Pancreas (tissue), 10 donors: ENCODE measurements around the gene BECN2. TPM values are rescaled to one million over a fixed set of nuclear protein-coding genes. Genes with fewer than 3 reads are reported as not detected.

Source experiments
- ATAC-seq, 4 donors: fragments of 200-7000 bp; cut with Tn5 transposase; one replicate each; pipeline versions ENCODE4 v1.8.0 to v1.9.1; 2020; ENCODE audit warnings: mild to moderate bottlenecking in 4 of 4, moderate library complexity in 4 of 4
- DNase-seq, 6 donors: peaks; one replicate each; pipeline ENCODE4 v3.0.0-alpha.2; 2020
- FAIRE-seq: peaks from 2 replicates; lab custom pipeline; 2012; peaks lifted over from hg19 to GRCh38; lab: Jason Lieb, UNC
- H3K27ac ChIP-seq, 4 donors: fragments of 200-600 bp; sonication (generic); 1 replicate in 3 of 4; 2 replicates in 1 of 4; pipeline versions ENCODE4 v1.5.0 to v1.8.0; 2020
- H3K27me3 ChIP-seq, 4 donors: fragments of 200-600 bp; one replicate each; pipeline ENCODE4 v1.8.0; 2021
- H3K36me3 ChIP-seq, 3 donors: fragments of 200-600 bp; sonication (generic) in 1 of 3; one replicate each; pipeline versions ENCODE4 v1.5.0 to v1.8.0; 2020 to 2021
- H3K4me1 ChIP-seq, 3 donors: fragments of 200-600 bp; one replicate each; pipeline ENCODE4 v1.8.0; 2021
- H3K4me3 ChIP-seq, 4 donors: fragments of 200-600 bp; sonication (generic) in 2 of 4; one replicate each; pipeline versions ENCODE4 v1.5.0 to v1.8.0; 2020 to 2021
- H3K9me3 ChIP-seq, 4 donors: fragments of 200-600 bp; one replicate each; pipeline ENCODE4 v1.8.0; 2021
- WGBS, 2 donors: extraction: QIAGEN DNeasy Blood & Tissue Kit; methylation state at CpG; one replicate each; pipeline ENCODE4 v1.1.7; 2013; 5-methylcytosine and 5-hydroxymethylcytosine counted together
- intact Hi-C, 3 donors: fragments of 100-400 bp; cut with DNase I; formaldehyde crosslinking; loops; one replicate each; pipeline versions ENCODE4 v1.11.1 to v1.14.2; 2022
- polyA plus RNA-seq, 2 donors: library from polyadenylated mRNA; stranded (reverse); fragments of 200-250 nt; gene quantifications; one replicate each; pipeline ENCODE4 v1.2.3, GENCODE V29; 2013
- total RNA-seq, 6 donors: library from RNA; stranded (reverse); fragmentation: NEBNext Ultra II Directional in 4 of 6; extraction: Animal tissue kit (Norgen Biotek cat#: 25700) in 4 of 6; gene quantifications; one replicate each; pipeline versions ENCODE4 v1.2.1 to v1.2.4, GENCODE V29; 2021 to 2023
- TF ChIP-seq, protein P1 (sequence below), 4 donors: fragments of 200-600 bp; sonication (generic) in 3 of 4; IDR thresholded peaks; one replicate each; pipeline versions ENCODE4 v1.5.0 to v1.8.0; 2021; ENCODE audit warnings: antibody characterized with exemption in 4 of 4
- donor health status: healthy with polysubstance abuse.
- donor health status: DM: no; HTN: no; CAD: no; lungs with moderate emphysema.
- donor health status: DM: no; HTN: no; CAD: no.
- donor health status: control.
- donor health status: control.
- donor health status: Bipolar disorder and iron deficiency.
- donor health status: DM: yes; HTN: yes; CAD: no.
- donor health status: DM: no; HTN: no; CAD: no.
- donor health status: DM: no; HTN: no; CAD: no.
- donor health status: DM: yes; HTN: yes; CAD: no.

BECN2 gene, protein sequence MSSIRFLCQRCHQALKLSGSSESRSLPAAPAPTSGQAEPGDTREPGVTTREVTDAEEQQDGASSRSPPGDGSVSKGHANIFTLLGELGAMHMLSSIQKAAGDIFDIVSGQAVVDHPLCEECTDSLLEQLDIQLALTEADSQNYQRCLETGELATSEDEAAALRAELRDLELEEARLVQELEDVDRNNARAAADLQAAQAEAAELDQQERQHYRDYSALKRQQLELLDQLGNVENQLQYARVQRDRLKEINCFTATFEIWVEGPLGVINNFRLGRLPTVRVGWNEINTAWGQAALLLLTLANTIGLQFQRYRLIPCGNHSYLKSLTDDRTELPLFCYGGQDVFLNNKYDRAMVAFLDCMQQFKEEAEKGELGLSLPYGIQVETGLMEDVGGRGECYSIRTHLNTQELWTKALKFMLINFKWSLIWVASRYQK
- total RNA-seq (not detected), polyA plus RNA-seq (not detected)

DNA sequence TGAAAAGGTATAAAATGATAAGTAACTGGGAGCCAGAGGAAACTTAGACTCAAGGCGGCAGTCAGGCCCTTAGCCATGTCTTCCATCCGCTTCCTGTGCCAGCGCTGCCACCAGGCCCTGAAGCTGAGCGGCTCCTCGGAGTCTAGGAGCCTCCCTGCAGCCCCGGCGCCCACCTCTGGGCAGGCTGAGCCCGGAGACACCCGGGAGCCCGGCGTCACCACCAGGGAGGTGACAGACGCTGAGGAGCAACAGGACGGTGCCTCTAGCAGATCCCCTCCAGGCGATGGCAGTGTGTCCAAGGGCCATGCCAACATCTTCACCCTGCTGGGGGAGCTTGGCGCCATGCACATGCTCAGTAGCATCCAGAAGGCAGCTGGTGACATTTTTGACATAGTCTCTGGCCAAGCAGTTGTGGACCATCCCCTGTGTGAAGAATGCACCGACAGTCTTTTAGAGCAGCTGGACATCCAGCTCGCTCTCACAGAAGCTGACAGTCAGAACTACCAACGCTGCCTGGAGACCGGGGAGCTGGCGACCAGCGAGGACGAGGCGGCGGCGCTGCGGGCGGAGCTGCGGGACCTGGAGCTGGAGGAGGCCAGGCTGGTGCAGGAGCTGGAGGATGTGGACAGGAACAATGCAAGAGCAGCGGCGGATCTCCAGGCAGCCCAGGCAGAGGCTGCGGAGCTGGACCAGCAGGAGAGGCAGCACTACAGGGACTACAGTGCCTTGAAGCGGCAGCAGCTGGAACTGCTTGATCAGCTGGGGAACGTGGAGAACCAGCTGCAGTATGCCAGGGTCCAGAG is at the start of gene BECN2:
TSS of gene BECN2 (plus strand) at position 76 of the 803 bp plus-strand sequence. CDS start at position 76, 0 bp downstream.
- DNase-seq = peak in 1 of 6 donors; percentile 50
- intact Hi-C loops = no loop called here
- no peaks in the 10 kb centered on the region for H3K27me3 ChIP-seq
- no peaks in the 10 kb centered on the region for H3K4me1 ChIP-seq
- H3K4me3 ChIP-seq = no peak within 1 kb of the TSS
- no peak for FAIRE-seq
- TF ChIP-seq, protein P1, sequence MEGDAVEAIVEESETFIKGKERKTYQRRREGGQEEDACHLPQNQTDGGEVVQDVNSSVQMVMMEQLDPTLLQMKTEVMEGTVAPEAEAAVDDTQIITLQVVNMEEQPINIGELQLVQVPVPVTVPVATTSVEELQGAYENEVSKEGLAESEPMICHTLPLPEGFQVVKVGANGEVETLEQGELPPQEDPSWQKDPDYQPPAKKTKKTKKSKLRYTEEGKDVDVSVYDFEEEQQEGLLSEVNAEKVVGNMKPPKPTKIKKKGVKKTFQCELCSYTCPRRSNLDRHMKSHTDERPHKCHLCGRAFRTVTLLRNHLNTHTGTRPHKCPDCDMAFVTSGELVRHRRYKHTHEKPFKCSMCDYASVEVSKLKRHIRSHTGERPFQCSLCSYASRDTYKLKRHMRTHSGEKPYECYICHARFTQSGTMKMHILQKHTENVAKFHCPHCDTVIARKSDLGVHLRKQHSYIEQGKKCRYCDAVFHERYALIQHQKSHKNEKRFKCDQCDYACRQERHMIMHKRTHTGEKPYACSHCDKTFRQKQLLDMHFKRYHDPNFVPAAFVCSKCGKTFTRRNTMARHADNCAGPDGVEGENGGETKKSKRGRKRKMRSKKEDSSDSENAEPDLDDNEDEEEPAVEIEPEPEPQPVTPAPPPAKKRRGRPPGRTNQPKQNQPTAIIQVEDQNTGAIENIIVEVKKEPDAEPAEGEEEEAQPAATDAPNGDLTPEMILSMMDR (IDR thresholded peaks at IDR 0.05) = no peak
- WGBS, 2 donors = 80 to 83% methylated on average over 33 of the region's 33 CpGs
- no peaks in the 10 kb centered on the region for H3K36me3 ChIP-seq
- H3K9me3 ChIP-seq = no peaks in the 10 kb centered on the region
- ATAC-seq = no peak
- no peak within 1 kb of the TSS for H3K27ac ChIP-seq

DNA sequence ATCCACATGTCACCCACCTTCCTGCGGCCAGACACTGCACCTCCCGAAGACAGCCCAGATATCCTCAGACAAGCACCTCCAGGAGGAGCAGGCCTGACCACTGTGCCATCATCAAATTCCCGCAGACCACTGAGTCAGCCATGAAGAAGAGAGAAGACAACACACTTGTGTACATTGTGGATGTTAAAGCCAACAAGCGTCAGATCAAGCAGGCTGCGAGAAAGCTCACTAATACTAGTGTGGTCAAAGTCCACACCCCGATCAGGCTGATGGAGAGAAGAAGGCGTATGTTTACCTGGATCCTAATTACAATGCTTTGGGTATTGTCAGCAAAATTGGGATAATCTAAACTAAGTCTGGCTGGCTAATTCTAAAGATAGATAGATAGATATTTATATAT is 41.4 kb upstream of the BECN2 start:
- FAIRE-seq (no peak), ATAC-seq (no peak), DNase-seq (no peak)
- no peak overlapping the region for H3K4me3 ChIP-seq
- no peaks in the 10 kb centered on the region for H3K4me1 ChIP-seq
- H3K36me3 ChIP-seq = no peaks in the 10 kb centered on the region
- intact Hi-C loops = no loop called here
- 53 to 54% methylated on average over 7 of the region's 7 CpGs for WGBS, 2 donors
- H3K27ac ChIP-seq = no peak overlapping the region
- TF ChIP-seq, protein P1 (IDR thresholded peaks at IDR 0.05) = no peak
- H3K9me3 ChIP-seq = no peaks in the 10 kb centered on the region
- no peaks in the 10 kb centered on the region for H3K27me3 ChIP-seq

DNA sequence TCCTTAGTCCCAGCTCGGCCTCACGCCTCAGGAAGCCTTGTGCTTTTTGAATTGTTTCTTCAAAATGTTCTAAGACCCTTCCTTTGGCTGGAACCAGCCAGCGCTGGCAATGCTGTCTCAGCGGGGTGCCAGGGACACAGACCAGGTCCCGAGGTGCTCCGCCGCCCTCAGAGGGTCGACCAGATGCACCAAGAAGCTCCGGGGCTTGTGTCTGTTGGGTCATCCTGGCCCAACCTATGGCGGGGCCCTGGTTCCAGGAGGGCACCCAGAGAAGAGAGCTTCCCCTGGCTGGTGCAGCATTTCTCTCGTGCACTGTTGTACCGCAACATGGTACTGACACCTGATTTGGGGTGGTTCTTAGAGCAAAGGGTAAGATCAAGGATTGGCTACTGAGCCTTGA is 40.1 kb upstream of the BECN2 start:
- no peak for FAIRE-seq
- 81 to 90% methylated on average over 12 of the region's 12 CpGs for WGBS, 2 donors
- TF ChIP-seq, protein P1 (IDR thresholded peaks at IDR 0.05) = no peak

DNA sequence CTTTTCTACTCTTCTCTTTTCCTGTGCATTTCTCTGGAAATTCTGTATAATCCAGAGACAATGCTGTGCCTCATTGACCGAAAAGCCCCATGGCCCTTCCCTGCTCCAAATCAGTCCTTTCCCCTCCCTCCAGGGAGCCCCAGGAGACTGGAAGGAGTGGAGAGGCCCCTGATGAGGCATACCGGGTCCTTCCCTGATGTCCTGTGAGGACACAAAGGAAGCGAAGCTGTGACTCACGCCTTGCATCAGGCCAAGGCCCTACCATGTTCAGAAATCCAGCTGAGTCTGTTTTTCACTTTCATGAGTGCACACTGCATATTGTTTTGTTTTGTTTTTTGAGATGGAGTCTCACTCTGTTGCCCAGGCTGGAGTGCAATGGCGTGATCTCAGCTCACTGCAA is 38.7 kb upstream of the BECN2 start:
- ATAC-seq = peak in 1 of 4 donors; percentile 55

More for the DNA sequence above, 40.1 kb upstream of the BECN2 start:
- H3K4me1 ChIP-seq = no peaks in the 10 kb centered on the region
- H3K36me3 ChIP-seq = no peaks in the 10 kb centered on the region
- H3K27ac ChIP-seq = no peak overlapping the region
- no peak for DNase-seq
- ATAC-seq = no peak
- no peaks in the 10 kb centered on the region for H3K27me3 ChIP-seq
- H3K9me3 ChIP-seq = no peaks in the 10 kb centered on the region
- no peak overlapping the region for H3K4me3 ChIP-seq
- intact Hi-C loops = no loop called here

More for the DNA sequence above, 38.7 kb upstream of the BECN2 start:
- H3K27me3 ChIP-seq = no peaks in the 10 kb centered on the region
- H3K4me1 ChIP-seq = no peaks in the 10 kb centered on the region
- FAIRE-seq = no peak
- WGBS, 2 donors = 75 to 81% methylated on average over 5 of the region's 5 CpGs
- no peak overlapping the region for H3K4me3 ChIP-seq
- DNase-seq = no peak
- intact Hi-C loops = no loop called here
- no peaks in the 10 kb centered on the region for H3K9me3 ChIP-seq
- no peak overlapping the region for H3K27ac ChIP-seq
- H3K36me3 ChIP-seq = no peaks in the 10 kb centered on the region
- TF ChIP-seq, protein P1 (IDR thresholded peaks at IDR 0.05) = no peak
